ENCODE measurements around the gene CMTM7. TPM values are rescaled to one million over a fixed set of nuclear protein-coding genes. Genes with fewer than 3 reads are reported as not detected.

Gene CMTM7
- total RNA-seq (2021; fragmentation: NEBNext Ultra II Directional; extraction: Animal tissue kit (Norgen Biotek cat#: 25700)) (30.6 and 33.3 TPM in 2 replicates), polyA plus RNA-seq (2011; rRNA removed) (65.8 and 74.0 TPM in 2 replicates), polyA minus RNA-seq (2011; rRNA and poly(A)+ RNA removed) (20.8 and 24.3 TPM in 2 replicates)
- polyA plus RNA-seq (2011; cell fraction: cytosol; rRNA removed) = 37.3 TPM
- 48.0 TPM for polyA plus RNA-seq (2011; cell fraction: nucleus; rRNA removed)
- 30.6 to 37.6 TPM (median 31.3 TPM) in 4 replicates for polyA plus RNA-seq (2012, experiment 1 of 2)
- polyA plus RNA-seq (2012, experiment 2 of 2) = 33.4 TPM
- polyA plus RNA-seq (2013, experiment 1 of 2) = 35.5 TPM
- polyA plus RNA-seq (2013, experiment 2 of 2) = 39.5 TPM
- 16.1 TPM for polyA minus RNA-seq (2011; cell fraction: cytosol; rRNA and poly(A)+ RNA removed)
- polyA minus RNA-seq (2011; cell fraction: nucleus; rRNA and poly(A)+ RNA removed) = 24.2 TPM
- long read RNA-seq, experiment 1, transcript CMTM7-201 (5 exons, 2,038 nt) = major isoform, 29 of 44 reads
- long read RNA-seq, experiment 1, transcript CMTM7-202 (4 exons, 1,214 nt) = minor isoform, 7 of 44 reads
- long read RNA-seq, experiment 1, partial matches to known transcripts = 3 of 44 reads
- long read RNA-seq, experiment 1, other reads (novel, unspliced or antisense) = 4 of 44 reads
- long read RNA-seq, experiment 2, partial matches to known transcripts = 0 of 2 reads
- long read RNA-seq, experiment 2, other reads (novel, unspliced or antisense) = 1 of 2 reads

GRCh38 chr3:32391643-32392535 lies at the start of gene CMTM7:
Gene CMTM7 (plus strand): TSS chr3:32391853. CDS start chr3:32391907, 54 bp downstream.
- peak within 1 kb of the TSS; percentile 57 to 62 (median 60) for H3K9ac ChIP-seq (replicated peaks in 1 of 4; ENCODE audit: extremely low read depth in 1 of 4, low read depth in 3 of 4, low read length in 3 of 4)
- no peak within 1 kb of the TSS for H2BK20ac ChIP-seq (ENCODE audit: low read length)
- POLR2A ChIA-PET (ENCODE audit: partially characterized antibody) = interaction anchor here (0.8 to 1.8 kb wide), 13 partner anchors 9 to 178 kb away, joined by 3 to 8 read pairs (median 3); no protein-coding TSS in a partner anchor
- peaks cover 0 to 5% (median 3%) of the 10 kb centered on the region in 4 experiments; a peak in 3 of 7 replicates for H3K4me1 ChIP-seq (replicated peaks in 1 of 4; ENCODE audit: control insufficient read depth in 3 of 4, insufficient read depth in 4 of 4, low read length in 3 of 4)
- H2AK5ac ChIP-seq (ENCODE audit: low read depth, low read length) = no peak within 1 kb of the TSS
- peak within 1 kb of the TSS; percentile 52; the same call in 1 of the 2 replicates for H2BK5ac ChIP-seq (ENCODE audit: low read depth, low read length)
- no peaks in the 10 kb centered on the region for H3K36me3 ChIP-seq (ENCODE audit: control insufficient read depth in 2 of 4, insufficient read depth in 4 of 4, low read length in 3 of 4)
- peak within 1 kb of the TSS; percentile 18 for H3K56ac ChIP-seq (replicated peaks; ENCODE audit: insufficient read length, low read depth, low read length)
- H3K23ac ChIP-seq (ENCODE audit: insufficient read length) = no peak within 1 kb of the TSS
- H3K9me3 ChIP-seq (ENCODE audit: insufficient read depth in 2 of 2, low read depth in 1 of 2, low read length in 1 of 2) = no peaks in the 10 kb centered on the region
- peak within 1 kb of the TSS; percentile 92; the same call in 1 of the 2 replicates for H2BK15ac ChIP-seq (ENCODE audit: low read length)
- peak within 1 kb of the TSS; percentile 77 to 85 for H3K4me2 ChIP-seq (ENCODE audit: insufficient read depth in 1 of 2, low read depth in 2 of 2, low read length in 2 of 2)
- H4K91ac ChIP-seq (replicated peaks; ENCODE audit: insufficient read length, low read length) = peak within 1 kb of the TSS; percentile 98
- H3K27ac ChIP-seq (ENCODE audit: low read depth, low read length) = peak within 1 kb of the TSS; percentile 50; the same call in 1 of the 2 replicates
- H3K14ac ChIP-seq (ENCODE audit: insufficient read length) = no peak within 1 kb of the TSS
- H3K79me2 ChIP-seq (ENCODE audit: control insufficient read depth in 1 of 2, insufficient read depth in 2 of 2, low read length in 2 of 2) = peaks cover 0 to 34% of the 10 kb centered on the region in 2 experiments; a peak in 2 of 4 replicates
- H3K23me2 ChIP-seq (ENCODE audit: low read depth, low read length) = peaks cover 11% of the 10 kb centered on the region
- peak within 1 kb of the TSS; percentile 66 for H4K5ac ChIP-seq (ENCODE audit: insufficient read length, low read depth, low read length)
- H2BK12ac ChIP-seq (ENCODE audit: low read depth, low read length) = peak within 1 kb of the TSS; percentile 50; the same call in 1 of the 2 replicates
- DNase-seq (ENCODE audit: low read depth in 1 of 2, low spot score in 2 of 2) (peak in 1 of 2 experiments; percentile 79), FAIRE-seq (no peak)
- peaks cover 0 to 13% (median 7%) of the 10 kb centered on the region in 4 experiments; a peak in 4 of 7 replicates for H3K27me3 ChIP-seq (replicated peaks in 1 of 4; ENCODE audit: control insufficient read depth in 3 of 4, extremely low read depth in 1 of 4, insufficient read depth in 3 of 4, low read length in 3 of 4)
- CTCF ChIA-PET (ENCODE audit: partially characterized antibody) = interaction anchor here (0.7 to 12.8 kb wide), 7 partner anchors 9 to 94 kb away, joined by 3 to 121 read pairs (median 3); no protein-coding TSS in a partner anchor
- peak within 1 kb of the TSS; percentile 46 to 77 (median 75) for H3K4me3 ChIP-seq (ENCODE audit: extremely low read depth in 1 of 4, insufficient read depth in 2 of 4, low read depth in 3 of 4, low read length in 4 of 4)
- peaks cover 2% of the 10 kb centered on the region for H3K79me1 ChIP-seq (ENCODE audit: low read depth, low read length)
- peaks cover 2% of the 10 kb centered on the region in 2 experiments for H4K20me1 ChIP-seq (replicated peaks in 1 of 2; ENCODE audit: control insufficient read depth in 1 of 2, insufficient read depth in 2 of 2, low read length in 2 of 2)
- peak within 1 kb of the TSS; percentile 96 for H2AFZ ChIP-seq (ENCODE audit: low read length)
- no peak within 1 kb of the TSS for H3K4ac ChIP-seq (replicated peaks; ENCODE audit: insufficient read length, low read depth, low read length)
- 1% methylated on average over 55 of the region's 107 CpGs; no CpG with 5 or more reads in 1 of the 2 experiments for WGBS, 2 experiments (ENCODE audit: extremely low coverage in 1 of 2, insufficient coverage in 1 of 2, insufficient read length in 1 of 2, insufficient replicate concordance in 2 of 2, low coverage in 1 of 2, low lambda C conversion rate in 2 of 2, missing lambda C conversion rate in 1 of 2)
- H4K8ac ChIP-seq (ENCODE audit: extremely low read depth, insufficient read depth, low read length) = peak within 1 kb of the TSS; percentile 85
- no peak within 1 kb of the TSS for H2BK120ac ChIP-seq (replicated peaks; ENCODE audit: low read depth, low read length)
- peak within 1 kb of the TSS; percentile 97 for H3K18ac ChIP-seq (ENCODE audit: extremely low read depth, low read length)
- TF ChIP-seq EGR1 (IDR thresholded peaks at IDR 0.05; ENCODE audit: borderline replicate concordance, low read depth, low read length) (0 out of 2 replicates have a peak, but pooled peaks have one; percentile 8), TBP (IDR thresholded peaks at IDR 0.05; ENCODE audit: low read depth, low read length) (0 out of 2 replicates have a peak, but pooled peaks have one; percentile 44), SP4 (IDR thresholded peaks at IDR 0.05; ENCODE audit: low read length) (no peak), EP300 (IDR thresholded peaks at IDR 0.05; ENCODE audit: borderline replicate concordance in 1 of 2, low read depth in 2 of 2, low read length in 2 of 2) (no peak)
